SK-N-SH (cell line): ENCODE measurements around the gene TNRC6B. TPM values are rescaled to one million over a fixed set of nuclear protein-coding genes. Genes with fewer than 3 reads are reported as not detected.

Source experiments
- CTCF ChIA-PET: fragments of 300-600, 350-600 bp; formaldehyde crosslinking; extraction: SDS; loops from one replicate; lab custom pipeline; 2021; lab: Yijun Ruan, JAX
- POLR2A ChIA-PET: fragments of 350-600 bp; sonication (Branson Sonifier 250); formaldehyde crosslinking; extraction: SDS; loops from one replicate; lab custom pipeline; 2020; ENCODE audit warnings: antibody characterized with exemption, inconsistent platforms; lab: Yijun Ruan, JAX
- DNase-seq: peaks from one replicate; pipeline ENCODE4 v3.0.0; 2012
- H2AFZ ChIP-seq: fragments of 200-600 bp; sonication (generic); 2 replicates; pipeline ENCODE4 v1.8.1; 2016; ENCODE audit warnings: antibody characterized with exemption, mild to moderate bottlenecking, low read depth
- H3F3A ChIP-seq: fragments of 200-600 bp; sonication (generic); replicated peaks from 2 replicates; pipeline ENCODE3; 2016; ENCODE audit warnings: antibody characterized with exemption, mild to moderate bottlenecking; ENCODE audit not compliant: insufficient read depth
- H3K27ac ChIP-seq, 2 experiments: fragments of 200-500 bp in 1 of 2; fragments of 200-600 bp in 1 of 2; sonication (Bioruptor generic) in 1 of 2; sonication (generic), shearing (Covaris generic) in 1 of 2; 2 replicates each; pipeline versions ENCODE4 v1.5.1 to v1.6.1; 2014 to 2016; ENCODE audit warnings: low read depth in 2 of 2, inconsistent platforms in 1 of 2, low read length in 1 of 2, mild to moderate bottlenecking in 1 of 2, mixed read lengths in 1 of 2
- H3K27me3 ChIP-seq: fragments of 200-600 bp; sonication (generic), shearing (Covaris generic); 2 replicates; pipeline ENCODE4 v1.6.1; 2016; ENCODE audit warnings: mixed run types; ENCODE audit not compliant: insufficient read depth
- H3K36me3 ChIP-seq, 2 experiments: fragments of 200-500 bp in 1 of 2; fragments of 200-600 bp in 1 of 2; sonication (Bioruptor generic) in 1 of 2; sonication (generic) in 1 of 2; replicated peaks in 1 of 2; 2 replicates each; pipeline versions ENCODE3 to v1.5.1; 2014 to 2016; ENCODE audit warnings: low read length in 1 of 2, mild to moderate bottlenecking in 1 of 2; ENCODE audit not compliant: insufficient read depth in 2 of 2, control insufficient read depth in 1 of 2
- H3K4me1 ChIP-seq, 2 experiments: fragments of 200-500 bp in 1 of 2; fragments of 200-600 bp in 1 of 2; sonication (Bioruptor generic) in 1 of 2; sonication (generic), shearing (Covaris generic) in 1 of 2; 2 replicates each; pipeline versions ENCODE4 v1.5.1 to v1.6.1; 2014 to 2016; ENCODE audit warnings: low read depth in 1 of 2, low read length in 1 of 2, mixed run types in 1 of 2; ENCODE audit not compliant: insufficient read depth in 2 of 2, control insufficient read depth in 1 of 2
- H3K4me2 ChIP-seq: fragments of 200-600 bp; sonication (generic), shearing (Covaris generic); 2 replicates; pipeline ENCODE4 v1.6.1; 2017; ENCODE audit warnings: mixed run types
- H3K4me3 ChIP-seq, 2 experiments: fragments of 200-500 bp in 1 of 2; fragments of 200-600 bp in 1 of 2; sonication (Bioruptor generic) in 1 of 2; sonication (generic), shearing (Covaris generic) in 1 of 2; 2 replicates each; pipeline versions ENCODE4 v1.5.1 to v1.8.1; 2014 to 2016; ENCODE audit warnings: low read depth in 2 of 2, inconsistent platforms in 1 of 2, low read length in 1 of 2, mild to moderate bottlenecking in 1 of 2, mixed read lengths in 1 of 2, moderate library complexity in 1 of 2
- H3K79me2 ChIP-seq: fragments of 200-600 bp; sonication (generic); 2 replicates; pipeline ENCODE4 v1.8.1; 2017; ENCODE audit warnings: mild to moderate bottlenecking; ENCODE audit not compliant: insufficient read depth
- H3K9ac ChIP-seq: fragments of 200-600 bp; sonication (generic); 2 replicates; pipeline ENCODE4 v1.6.1; 2017; ENCODE audit warnings: mixed run types
- H3K9me2 ChIP-seq: fragments of 200-600 bp; sonication (generic); 2 replicates; pipeline ENCODE4 v1.6.1; 2017; ENCODE audit warnings: mixed run types
- H3K9me3 ChIP-seq: fragments of 200-600 bp; sonication (generic); 2 replicates; pipeline ENCODE4 v1.6.1; 2017; ENCODE audit warnings: mixed run types, mild to moderate bottlenecking, moderate library complexity
- H4K20me1 ChIP-seq: fragments of 200-600 bp; sonication (generic); 2 replicates; pipeline ENCODE4 v1.6.1; 2017; ENCODE audit warnings: mild to moderate bottlenecking, mixed run types; ENCODE audit not compliant: insufficient read depth
- CTCF ChIP-seq: fragments of 200-600 bp; sonication (generic); IDR thresholded peaks from 2 replicates; pipeline ENCODE4 v1.6.1; 2017; ENCODE audit warnings: antibody characterized with exemption, mild to moderate bottlenecking, moderate library complexity
- ELF1 ChIP-seq: IDR thresholded peaks from 2 replicates; pipeline ENCODE4 v1.4.0; 2012
- EP300 ChIP-seq, 2 experiments: IDR thresholded peaks; 2 replicates each; pipeline versions ENCODE4 v1.4.0 to v1.6.1; 2012; ENCODE audit warnings: borderline replicate concordance in 1 of 2, low read depth in 1 of 2, low read length in 1 of 2
- FOXM1 ChIP-seq: IDR thresholded peaks from 2 replicates; pipeline ENCODE4 v1.4.0; 2012; ENCODE audit warnings: low read depth, mild to moderate bottlenecking
- GATA2 ChIP-seq: sonication (generic); formaldehyde crosslinking; IDR thresholded peaks from 2 replicates; pipeline ENCODE4 v1.5.0; 2020; ENCODE audit warnings: mild to moderate bottlenecking, missing genetic modification reagents
- JUND ChIP-seq: IDR thresholded peaks from 2 replicates; pipeline ENCODE4 v1.4.0; 2012
- MAX ChIP-seq: IDR thresholded peaks from 2 replicates; pipeline ENCODE4 v1.4.0; 2012; ENCODE audit warnings: low read depth
- MXI1 ChIP-seq: IDR thresholded peaks from 2 replicates; pipeline ENCODE4 v1.6.1; 2012; ENCODE audit warnings: mild to moderate bottlenecking, low read depth, low read length, improper control_type of control experiment
- PBX3 ChIP-seq: IDR thresholded peaks from 2 replicates; pipeline ENCODE4; 2012
- RCOR1 ChIP-seq: fragments of 150-350 bp; IDR thresholded peaks from 2 replicates; pipeline ENCODE4 v1.6.1; 2017; ENCODE audit warnings: antibody characterized with exemption, low read length
- REST ChIP-seq: IDR thresholded peaks from 2 replicates; pipeline ENCODE4 v1.6.1; 2012; ENCODE audit warnings: mild to moderate bottlenecking, low read depth, low read length, moderate library complexity
- RFX5 ChIP-seq: IDR thresholded peaks from 2 replicates; pipeline ENCODE4 v1.6.1; 2012; ENCODE audit warnings: mild to moderate bottlenecking, improper control_type of control experiment, low read length
- RXRA ChIP-seq: IDR thresholded peaks from 2 replicates; pipeline ENCODE4 v1.4.0; 2012; ENCODE audit warnings: low read depth, mild to moderate bottlenecking, borderline replicate concordance
- SIN3A ChIP-seq: IDR thresholded peaks from 2 replicates; pipeline ENCODE4 v1.6.1; 2012; ENCODE audit warnings: low read depth, mild to moderate bottlenecking, low read length, moderate library complexity, borderline replicate concordance
- TEAD4 ChIP-seq: IDR thresholded peaks from 2 replicates; pipeline ENCODE4 v1.4.0; 2012; ENCODE audit warnings: mild to moderate bottlenecking, borderline replicate concordance; ENCODE audit not compliant: insufficient read depth
- USF1 ChIP-seq: IDR thresholded peaks from 2 replicates; pipeline ENCODE4 v1.4.0; 2012; ENCODE audit warnings: low read depth, borderline replicate concordance
- USF2 ChIP-seq: fragments of 150-350 bp; IDR thresholded peaks from 2 replicates; pipeline ENCODE4 v1.6.1; 2017; ENCODE audit warnings: antibody characterized with exemption, low read length, low read depth, borderline replicate concordance
- YY1 ChIP-seq: IDR thresholded peaks from 2 replicates; pipeline ENCODE4 v1.4.0; 2012; ENCODE audit warnings: low read depth, mild to moderate bottlenecking
- WGBS: methylation state at CpG from one replicate; pipeline ENCODE4 v1.1.6; 2017; ENCODE audit warnings: low lambda C conversion rate; 5-methylcytosine and 5-hydroxymethylcytosine counted together
- polyA plus RNA-seq, 3 experiments: library from polyadenylated mRNA; depleted of rRNA; stranded (reverse); fragments of >200 nt; gene quantifications; 2 replicates each; pipeline ENCODE4 v1.2.3, GENCODE V29; 2012

The TNRC6B gene
- polyA plus RNA-seq, 1 of the 3 experiments (the other 2 are of a cell fraction): 1.2 TPM

GRCh38 chr22:40198733-40199132 lies 21.0 kb downstream of the TNRC6B start:
- TF ChIP-seq GATA2 (no peak), USF1 (no peak), FOXM1 (no peak), JUND (no peak), CTCF (no peak), RXRA (no peak), REST (no peak)
- Histone ChIP-seq H3K4me2 (no peak overlapping the region), H3K27me3 (no peaks in the 10 kb centered on the region), H2AFZ (no peak overlapping the region), H3K9ac (no peak overlapping the region), H3K36me3 (no peaks in the 10 kb centered on the region), H3K79me2 (peaks cover 73% of the 10 kb centered on the region), H3K9me3 (no peaks in the 10 kb centered on the region), H3K9me2 (no peaks in the 10 kb centered on the region), H3K4me1 (peaks cover 6 to 19% of the 10 kb centered on the region in 2 experiments; a peak in 3 of 4 replicates), H3K4me3 (no peak overlapping the region), H3K27ac (no peak overlapping the region), H4K20me1 (peaks cover 60% of the 10 kb centered on the region), H3F3A (no peaks in the 10 kb centered on the region)
- 100% methylated on average over 3 of the region's 3 CpGs for WGBS
- DNase-seq: no peak
- ChIA-PET CTCF (no interaction called here), POLR2A (no interaction called here)

- CTCF ChIA-PET: no interaction called here
- no peaks in the 10 kb centered on the region for H3K9me3 ChIP-seq
- no peak overlapping the region for H3K4me2 ChIP-seq
- no peak overlapping the region for H2AFZ ChIP-seq
- no peak for TF ChIP-seq MAX
- TF ChIP-seq YY1: no peak
- TF ChIP-seq SIN3A: no peak
- TF ChIP-seq USF2: no peak
- TF ChIP-seq MXI1: no peak
- no peak for TF ChIP-seq PBX3
- TF ChIP-seq ELF1: no peak
- no peak for TF ChIP-seq TEAD4
- TF ChIP-seq RCOR1: no peak
- no peak for TF ChIP-seq EP300 (IDR thresholded peaks at IDR 0.05; ENCODE audit: borderline replicate concordance in 1 of 2, low read depth in 1 of 2, low read length in 1 of 2)
- TF ChIP-seq FOXM1: no peak
- no peak for TF ChIP-seq JUND
- no peak for TF ChIP-seq RFX5
- H3K4me1 ChIP-seq: peaks cover 6 to 20% of the 10 kb centered on the region in 2 experiments; a peak in 3 of 4 replicates
- no peak overlapping the region for H3K4me3 ChIP-seq
- peaks cover 60% of the 10 kb centered on the region for H4K20me1 ChIP-seq
- H3F3A ChIP-seq: peaks cover 4% of the 10 kb centered on the region
- no peaks in the 10 kb centered on the region for H3K9me2 ChIP-seq
- H3K9ac ChIP-seq: no peak overlapping the region
- no peaks in the 10 kb centered on the region for H3K36me3 ChIP-seq
- H3K27ac ChIP-seq: no peak overlapping the region
- no peak for DNase-seq
- WGBS: 95% methylated on average over 2 of the region's 2 CpGs
- peaks cover 72% of the 10 kb centered on the region for H3K79me2 ChIP-seq
- POLR2A ChIA-PET: no interaction called here
- H3K27me3 ChIP-seq: no peaks in the 10 kb centered on the region
These were observed 21.5 kb downstream of the TNRC6B start for GRCh38 chr22:40199223-40199622.
